Endothelial cell of umbilical vein (primary cell): ENCODE results near the gene EMC9. TPM values are rescaled to one million over a fixed set of nuclear protein-coding genes. Genes with fewer than 3 reads are reported as not detected.

ENCODE experiments used
- BruUV-seq: library from RNA; stranded (reverse); fragments of 400-500 nt; replicated peaks from 2 replicates; lab custom pipeline; 2021; lab: Mats Ljungman, UMichigan
- CTCF ChIA-PET: fragments of 300-600, 350-600 bp; sonication (Branson Sonifier 250); formaldehyde crosslinking; loops from one replicate; lab custom pipeline; 2021; ENCODE audit warnings: antibody characterized with exemption, inconsistent platforms; lab: Charles Lee
- POLR2A ChIA-PET: fragments of 300-600, 350-600 bp; sonication (Branson Sonifier 250); formaldehyde crosslinking; loops from one replicate; lab custom pipeline; 2021; ENCODE audit warnings: antibody characterized with exemption, inconsistent platforms; lab: Charles Lee
- DNase-seq: peaks from one replicate; pipeline ENCODE4 v3.0.0-alpha.2; 2011; ENCODE audit warnings: low read depth, low spot score
- FAIRE-seq: peaks from 2 replicates; lab custom pipeline; 2011; peaks lifted over from hg19 to GRCh38; lab: Jason Lieb, UNC
- H2AFZ ChIP-seq: 2 replicates; pipeline ENCODE4 v1.6.0; 2012; ENCODE audit warnings: low read depth, low read length, control low read depth, inconsistent platforms
- H3K27ac ChIP-seq: 2 replicates; pipeline ENCODE4 v1.5.1; 2011; ENCODE audit warnings: low read depth, mild to moderate bottlenecking, control low read depth, low read length, moderate library complexity; ENCODE audit not compliant: insufficient read depth
- H3K27me3 ChIP-seq, 2 experiments: 2 replicates each; pipeline versions ENCODE4 v1.6.0 to v1.6.1; 2011; ENCODE audit warnings: low read length in 2 of 2, mixed read lengths in 1 of 2; ENCODE audit not compliant: control insufficient read depth in 2 of 2, insufficient read depth in 2 of 2
- H3K36me3 ChIP-seq, 2 experiments: 2 replicates in 1 of 2; 3 replicates in 1 of 2; pipeline ENCODE4 v1.5.1; 2011; ENCODE audit warnings: low read length in 2 of 2, mild to moderate bottlenecking in 1 of 2, moderate library complexity in 1 of 2; ENCODE audit not compliant: control insufficient read depth in 2 of 2, insufficient read depth in 2 of 2; ENCODE audit errors: extremely low read depth in 1 of 2
- H3K4me1 ChIP-seq: 3 replicates; pipeline ENCODE4 v1.5.1; 2011; ENCODE audit warnings: mild to moderate bottlenecking, low read length; ENCODE audit not compliant: control insufficient read depth, insufficient read depth; ENCODE audit errors: extremely low read depth
- H3K4me2 ChIP-seq: 2 replicates; pipeline ENCODE4 v1.6.1; 2011; ENCODE audit warnings: low read length, control low read depth, mixed read lengths; ENCODE audit not compliant: insufficient read depth
- H3K4me3 ChIP-seq, 3 experiments: fragments of 200-600 bp in 1 of 3; sonication (generic), shearing (Covaris generic) in 1 of 3; replicated peaks in 1 of 3; 2 replicates each; pipeline ENCODE4 v1.5.1; 2011 to 2016; ENCODE audit warnings: control low read depth in 3 of 3, low read length in 3 of 3, mild to moderate bottlenecking in 2 of 3, inconsistent platforms in 1 of 3, low read depth in 1 of 3, moderate library complexity in 1 of 3; ENCODE audit not compliant: insufficient read depth in 1 of 3
- H3K79me2 ChIP-seq: 2 replicates; pipeline ENCODE4 v1.6.0; 2012; ENCODE audit warnings: low read length, inconsistent platforms; ENCODE audit not compliant: control insufficient read depth, insufficient read depth
- H3K9ac ChIP-seq: replicated peaks from 2 replicates; pipeline ENCODE3; 2011; ENCODE audit warnings: low read length, control low read depth; ENCODE audit not compliant: insufficient read depth; ENCODE audit errors: extremely low read depth
- H3K9me1 ChIP-seq: replicated peaks from 3 replicates; pipeline ENCODE4 v1.6.0; 2011; ENCODE audit warnings: mild to moderate bottlenecking, low read length; ENCODE audit not compliant: control insufficient read depth, insufficient read depth; ENCODE audit errors: extremely low read depth
- H3K9me3 ChIP-seq: replicated peaks from 2 replicates; pipeline ENCODE4 v1.5.1; 2012; ENCODE audit warnings: low read length, inconsistent platforms; ENCODE audit not compliant: control insufficient read depth, insufficient read depth
- H4K20me1 ChIP-seq: replicated peaks from 2 replicates; pipeline ENCODE3; 2011; ENCODE audit warnings: mild to moderate bottlenecking, low read length; ENCODE audit not compliant: control insufficient read depth, insufficient read depth; ENCODE audit errors: extremely low read depth
- CTCF ChIP-seq, 2 donors: IDR thresholded peaks; 1 replicate in 1 of 2; 2 replicates in 1 of 2; pipeline ENCODE4 v1.5.1; 2011; ENCODE audit warnings: low read length in 2 of 2, mild to moderate bottlenecking in 2 of 2, moderate library complexity in 2 of 2, control low read depth in 1 of 2, inconsistent platforms in 1 of 2, low read depth in 1 of 2; ENCODE audit not compliant: insufficient read depth in 1 of 2; ENCODE audit errors: extremely low read depth in 1 of 2
- EZH2 ChIP-seq: IDR thresholded peaks from 2 replicates; pipeline ENCODE4 v1.6.1; 2012; ENCODE audit warnings: borderline replicate concordance, low read depth, mild to moderate bottlenecking, moderate library complexity, low read length, inconsistent platforms; ENCODE audit not compliant: severe bottlenecking
- FOS ChIP-seq: IDR thresholded peaks from 2 replicates; pipeline ENCODE4 v1.6.1; 2011; ENCODE audit warnings: mild to moderate bottlenecking, low read length, moderate library complexity, borderline replicate concordance; ENCODE audit not compliant: insufficient read depth
- GATA2 ChIP-seq: IDR thresholded peaks from 2 replicates; pipeline ENCODE4 v1.7.0; 2011; ENCODE audit warnings: low read depth, mild to moderate bottlenecking, moderate library complexity, mixed read lengths, low read length; ENCODE audit not compliant: insufficient read length, insufficient read depth
- JUN ChIP-seq: IDR thresholded peaks from 2 replicates; pipeline ENCODE4 v1.6.1; 2011; ENCODE audit warnings: borderline replicate concordance, low read depth; ENCODE audit not compliant: insufficient read length, insufficient read depth
- MYC ChIP-seq: IDR thresholded peaks from one replicate; pipeline ENCODE4 v1.6.1; 2011; ENCODE audit warnings: mild to moderate bottlenecking, low read depth, low read length
- POLR2A ChIP-seq: IDR thresholded peaks from 2 replicates; pipeline ENCODE4 v1.6.1; 2012; ENCODE audit warnings: low read depth, mild to moderate bottlenecking, control low read depth, low read length
- POLR2AphosphoS5 ChIP-seq: IDR thresholded peaks from 2 replicates; pipeline ENCODE4 v1.6.1; 2012; ENCODE audit warnings: low read depth, mild to moderate bottlenecking, control low read depth, low read length, moderate library complexity; ENCODE audit not compliant: insufficient read depth
- dilution Hi-C: fragments of 300-500 bp; cut with MboI; formaldehyde crosslinking; loops from one replicate; pipeline ENCODE4 v1.15.0; 2019; ENCODE audit warnings: low sequenced_read_pairs; ENCODE audit not compliant: extremely low pct_ligation_motif_present
- intact Hi-C: fragments of 100-400 bp; cut with micrococcal nuclease; formaldehyde crosslinking; loops from one replicate; pipeline ENCODE4 v1.10.0; 2022
- polyA plus RNA-seq, 4 experiments: library from polyadenylated mRNA; depleted of rRNA in 3 of 4; stranded (reverse) in 3 of 4; unstranded in 1 of 4; fragments of >200 nt; gene quantifications; 2 replicates each; pipeline versions ENCODE4 v1.2.1 to v1.2.3, GENCODE V29; 2011 to 2012; ENCODE audit warnings: missing spikeins in 1 of 4
- total RNA-seq: library from RNA; stranded (reverse); gene quantifications from 2 replicates; pipeline ENCODE4 v1.2.3, GENCODE V29; 2021
- TF ChIP-seq, protein P1 (sequence below): IDR thresholded peaks from 2 replicates; pipeline ENCODE4 v1.6.1; 2011; ENCODE audit not compliant: insufficient read depth, insufficient read length

Gene EMC9
- total and polyA plus RNA-seq, 2 donors (not counting 3 experiments of a cell fraction or from before 2014, with no cell fraction given): 21.8 to 31.8 TPM

GRCh38 chr14:24130380-24130716 lies 11.0 kb downstream of the EMC9 start, which contains the start of gene FITM1:
Gene FITM1, plus strand, starts transcription at chr14:24130659. Its CDS starts 905 bp downstream, at chr14:24131564.
- H3K9me3 ChIP-seq: no peaks in the 10 kb centered on the region
- no peaks in the 10 kb centered on the region for H3K9me1 ChIP-seq
- ChIA-PET POLR2A (interaction anchor here (0.6 to 1.1 kb wide), 2 partner anchors 10 to 15 kb away, joined by 4 to 5 read pairs; no protein-coding TSS in a partner anchor), CTCF (no interaction called here)
- no peaks in the 10 kb centered on the region for H3K27me3 ChIP-seq
- DNase-seq (no peak), FAIRE-seq (no peak)
- H3K4me3 ChIP-seq: no peak within 1 kb of the TSS
- intact Hi-C loops (no loop called here), dilution Hi-C loops (no loop called here)
- no peaks in the 10 kb centered on the region for H3K36me3 ChIP-seq
- no peak within 1 kb of the TSS for H3K4me2 ChIP-seq
- H4K20me1 ChIP-seq: no peaks in the 10 kb centered on the region
- peaks cover under 1% of the 10 kb centered on the region for H3K4me1 ChIP-seq
- H3K27ac ChIP-seq: no peak within 1 kb of the TSS
- TF ChIP-seq FOS (no peak), MYC (no peak), JUN (no peak), EZH2 (no peak), POLR2A (no peak), GATA2 (no peak), CTCF (IDR thresholded peaks at IDR 0.05; ENCODE audit: extremely low read depth in 1 of 2, insufficient read depth in 1 of 2, low read depth in 1 of 2, low read length in 2 of 2) (no peak), POLR2AphosphoS5 (no peak)
- TF ChIP-seq, protein P1, sequence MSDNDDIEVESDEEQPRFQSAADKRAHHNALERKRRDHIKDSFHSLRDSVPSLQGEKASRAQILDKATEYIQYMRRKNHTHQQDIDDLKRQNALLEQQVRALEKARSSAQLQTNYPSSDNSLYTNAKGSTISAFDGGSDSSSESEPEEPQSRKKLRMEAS: no peak
- no peaks in the 10 kb centered on the region for H3K79me2 ChIP-seq
- H2AFZ ChIP-seq: no peak within 1 kb of the TSS
- no TSS peak for BruUV-seq
- H3K9ac ChIP-seq: no peak within 1 kb of the TSS
